Measurements from ENCODE around the gene LBH. TPM values are rescaled to one million over a fixed set of nuclear protein-coding genes. Genes with fewer than 3 reads are reported as not detected.

The LBH gene
- total and polyA plus RNA-seq, 7 donors, result 4.2 to 51.8 (median 20.0) TPM

DNA sequence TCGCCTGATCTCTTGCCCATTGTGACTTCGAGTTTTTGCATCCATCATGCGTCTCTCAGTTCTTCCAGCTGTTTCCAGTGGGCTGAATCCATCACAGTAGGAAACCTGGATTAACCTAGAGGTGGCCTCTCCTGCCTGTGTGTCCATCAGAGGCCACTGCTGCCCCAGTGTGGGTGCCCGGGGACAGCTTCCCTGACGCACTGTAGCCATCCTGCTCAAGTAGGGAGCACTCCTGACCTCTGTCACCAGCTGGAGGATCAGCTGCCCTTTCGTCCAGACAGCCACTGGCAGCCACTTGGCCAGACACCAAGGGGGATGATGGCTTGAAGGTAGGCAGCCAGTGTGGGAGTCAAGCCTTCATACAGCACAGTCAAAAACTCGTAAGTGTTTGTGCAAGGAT lies 36.9 kb upstream of the LBH start:
- no peaks in the 10 kb centered on the region for H3K27me3 ChIP-seq
- H3K9me3 ChIP-seq, result no peaks in the 10 kb centered on the region
- H3K4me1 ChIP-seq, result no peaks in the 10 kb centered on the region
- no peak overlapping the region for H3K4me3 ChIP-seq
- 82 to 90% methylated on average over 7 of the region's 7 CpGs for WGBS, 2 donors
- peak; percentile 49 for DNase-seq
- TF ChIP-seq EP300 (IDR thresholded peaks at IDR 0.05) (no peak), POLR2AphosphoS5 (IDR thresholded peaks at IDR 0.05) (no peak), POLR2A (IDR thresholded peaks at IDR 0.05) (no peak)
- TF ChIP-seq, protein P1, sequence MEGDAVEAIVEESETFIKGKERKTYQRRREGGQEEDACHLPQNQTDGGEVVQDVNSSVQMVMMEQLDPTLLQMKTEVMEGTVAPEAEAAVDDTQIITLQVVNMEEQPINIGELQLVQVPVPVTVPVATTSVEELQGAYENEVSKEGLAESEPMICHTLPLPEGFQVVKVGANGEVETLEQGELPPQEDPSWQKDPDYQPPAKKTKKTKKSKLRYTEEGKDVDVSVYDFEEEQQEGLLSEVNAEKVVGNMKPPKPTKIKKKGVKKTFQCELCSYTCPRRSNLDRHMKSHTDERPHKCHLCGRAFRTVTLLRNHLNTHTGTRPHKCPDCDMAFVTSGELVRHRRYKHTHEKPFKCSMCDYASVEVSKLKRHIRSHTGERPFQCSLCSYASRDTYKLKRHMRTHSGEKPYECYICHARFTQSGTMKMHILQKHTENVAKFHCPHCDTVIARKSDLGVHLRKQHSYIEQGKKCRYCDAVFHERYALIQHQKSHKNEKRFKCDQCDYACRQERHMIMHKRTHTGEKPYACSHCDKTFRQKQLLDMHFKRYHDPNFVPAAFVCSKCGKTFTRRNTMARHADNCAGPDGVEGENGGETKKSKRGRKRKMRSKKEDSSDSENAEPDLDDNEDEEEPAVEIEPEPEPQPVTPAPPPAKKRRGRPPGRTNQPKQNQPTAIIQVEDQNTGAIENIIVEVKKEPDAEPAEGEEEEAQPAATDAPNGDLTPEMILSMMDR (IDR thresholded peaks at IDR 0.05), result no peak
- no peak overlapping the region for H3K27ac ChIP-seq
- intact Hi-C loops (cut with DNase I), result no loop called here
- H3K36me3 ChIP-seq, result no peaks in the 10 kb centered on the region

DNA sequence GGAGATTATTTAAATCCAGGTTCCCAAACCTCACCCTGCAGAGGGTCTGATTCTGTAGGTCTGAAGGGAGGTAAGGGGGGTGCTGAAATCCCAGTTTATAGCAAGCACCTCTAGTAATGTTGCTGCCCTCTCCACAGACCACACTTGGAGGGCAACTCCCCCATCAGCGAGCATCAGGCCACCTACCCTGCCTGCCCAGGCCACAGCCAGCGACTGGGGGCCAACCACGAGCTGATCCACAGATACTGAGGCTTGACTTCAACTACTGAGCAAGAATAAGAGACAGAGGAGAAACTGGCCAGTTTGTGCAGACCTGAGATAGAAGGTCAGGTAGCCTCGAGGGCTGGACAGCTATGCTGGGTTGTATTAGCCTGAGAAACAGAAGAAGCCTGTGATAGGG lies 36.3 kb upstream of the LBH start:
- peak; percentile 56 for DNase-seq
- 64 to 80% methylated on average over 4 of the region's 4 CpGs for WGBS, 2 donors
- H3K4me1 ChIP-seq, result no peaks in the 10 kb centered on the region

DNA sequence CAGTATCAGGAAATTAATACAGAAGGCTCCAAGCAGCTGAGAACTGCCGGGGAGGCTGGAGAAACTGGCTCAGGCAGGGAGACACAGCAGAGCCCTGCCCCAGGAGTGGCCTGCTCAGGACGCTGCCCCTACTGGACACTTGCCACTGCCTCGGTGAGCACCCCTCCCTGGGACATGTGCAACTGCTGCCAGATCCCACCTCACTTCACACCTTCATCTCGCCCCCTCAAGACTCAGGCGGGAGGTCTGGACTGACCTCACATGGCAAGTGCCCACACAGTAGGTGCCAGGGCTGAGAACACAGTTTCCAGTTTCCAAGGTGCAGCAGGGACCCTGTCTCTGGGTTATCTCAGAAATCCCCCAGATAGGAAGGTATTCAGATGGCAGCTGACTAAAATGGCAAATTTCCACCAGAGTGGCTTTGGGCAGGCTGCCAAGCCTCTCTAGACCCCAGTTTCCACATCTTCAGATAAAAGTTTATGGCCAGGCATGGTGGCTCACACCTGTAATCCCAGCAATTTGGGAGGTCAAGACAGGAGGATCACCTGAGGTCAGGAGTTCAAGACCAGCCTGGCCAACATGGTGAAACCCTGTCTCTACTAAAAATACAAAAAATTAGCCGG lies 33.7 kb upstream of the LBH start:
- no peaks in the 10 kb centered on the region for H3K27me3 ChIP-seq
- WGBS, 2 donors, result 77 to 82% methylated on average over 6 of the region's 6 CpGs
- no peaks in the 10 kb centered on the region for H3K36me3 ChIP-seq
- no peak overlapping the region for H3K4me3 ChIP-seq
- no peak for TF ChIP-seq POLR2AphosphoS5 (IDR thresholded peaks at IDR 0.05)
- TF ChIP-seq EP300 (IDR thresholded peaks at IDR 0.05), result no peak
- TF ChIP-seq POLR2A (IDR thresholded peaks at IDR 0.05), result no peak
- TF ChIP-seq, protein P1 (IDR thresholded peaks at IDR 0.05), result no peak
- H3K4me1 ChIP-seq, result peaks cover 0 to 15% (median 12%) of the 10 kb centered on the region in 4 donors
- H3K9me3 ChIP-seq, result no peaks in the 10 kb centered on the region
- DNase-seq, result peak; percentile 60
- no peak overlapping the region for H3K27ac ChIP-seq
- intact Hi-C loops (cut with DNase I), result no loop called here

More for the DNA sequence above, 36.3 kb upstream of the LBH start:
- no peaks in the 10 kb centered on the region for H3K9me3 ChIP-seq
- H3K36me3 ChIP-seq, result no peaks in the 10 kb centered on the region
- no peak overlapping the region for H3K4me3 ChIP-seq
- intact Hi-C loops (cut with DNase I), result no loop called here
- TF ChIP-seq, protein P1 (IDR thresholded peaks at IDR 0.05), result no peak
- no peak for TF ChIP-seq POLR2A (IDR thresholded peaks at IDR 0.05)
- TF ChIP-seq POLR2AphosphoS5 (IDR thresholded peaks at IDR 0.05), result no peak
- TF ChIP-seq EP300 (IDR thresholded peaks at IDR 0.05), result no peak
- H3K27ac ChIP-seq, result no peak overlapping the region
- H3K27me3 ChIP-seq, result no peaks in the 10 kb centered on the region

DNA sequence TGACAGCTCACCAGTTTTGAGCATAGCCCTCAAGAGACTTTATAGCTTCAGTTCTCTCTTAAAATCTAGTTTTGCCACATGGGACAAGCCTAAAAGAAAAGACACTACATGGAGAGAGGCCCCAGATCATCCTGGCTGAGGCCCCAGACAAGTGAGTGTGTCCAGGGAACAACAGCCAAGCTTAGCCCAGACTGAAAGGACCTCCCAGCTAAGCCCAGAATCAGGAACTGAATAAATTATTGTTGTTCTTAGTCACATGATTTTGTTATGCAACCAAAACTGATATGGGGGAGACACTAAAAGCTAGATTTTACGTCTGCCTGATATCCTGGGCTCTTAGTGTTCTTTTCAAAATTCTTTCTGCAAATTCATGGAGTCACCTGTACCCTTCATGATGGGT lies 29.3 kb upstream of the LBH start:
- intact Hi-C loops (cut with DNase I), result no loop called here
- H3K4me3 ChIP-seq, result no peak overlapping the region
- peaks cover 0 to 24% (median 22%) of the 10 kb centered on the region in 4 donors for H3K4me1 ChIP-seq
- DNase-seq, result peak; percentile 86
- 41 to 42% methylated on average over 1 of the region's 1 CpG for WGBS, 2 donors
- no peaks in the 10 kb centered on the region for H3K9me3 ChIP-seq
- H3K27me3 ChIP-seq, result no peaks in the 10 kb centered on the region
- H3K27ac ChIP-seq, result peak overlapping the region in 3 of 4 donors; percentile 62 to 73 (median 62)
- H3K36me3 ChIP-seq, result no peaks in the 10 kb centered on the region
- peak in 3 of 4 donors; percentile 50 to 67 (median 66) for TF ChIP-seq POLR2AphosphoS5 (IDR thresholded peaks at IDR 0.05)
- TF ChIP-seq, protein P1 (IDR thresholded peaks at IDR 0.05), result no peak

DNA sequence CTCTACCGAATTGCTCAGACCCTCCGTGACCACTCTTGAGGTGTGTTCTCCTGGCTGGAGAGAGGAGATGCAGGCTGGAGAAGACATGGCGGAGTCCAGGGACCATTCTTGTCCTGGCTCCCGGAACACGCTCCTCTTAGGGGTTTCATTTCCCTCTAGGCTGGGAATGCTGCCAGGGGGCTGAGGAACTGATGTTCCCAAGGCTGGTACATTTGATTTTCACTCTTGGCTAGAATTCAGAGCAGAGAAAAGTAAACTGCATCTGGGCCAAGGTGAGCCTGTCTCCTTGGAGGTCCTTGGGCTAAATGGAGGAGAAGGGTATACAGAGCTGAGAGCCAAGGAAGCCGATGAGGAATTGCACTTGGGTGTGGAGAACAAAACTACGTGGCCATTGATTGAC lies 28.2 kb upstream of the LBH start:
- no peak for TF ChIP-seq POLR2AphosphoS5 (IDR thresholded peaks at IDR 0.05)
- TF ChIP-seq POLR2A (IDR thresholded peaks at IDR 0.05), result no peak
- TF ChIP-seq EP300 (IDR thresholded peaks at IDR 0.05), result no peak
- TF ChIP-seq, protein P1 (IDR thresholded peaks at IDR 0.05), result no peak
- intact Hi-C loops (cut with DNase I), result no loop called here

More for the DNA sequence above, 28.2 kb upstream of the LBH start:
- Histone ChIP-seq H3K27ac (peak overlapping the region in 3 of 4 donors; percentile 60 to 73 (median 62)), H3K9me3 (no peaks in the 10 kb centered on the region), H3K4me3 (no peak overlapping the region), H3K4me1 (peaks cover 0 to 24% (median 22%) of the 10 kb centered on the region in 4 donors), H3K36me3 (no peaks in the 10 kb centered on the region), H3K27me3 (no peaks in the 10 kb centered on the region)
- peak; percentile 61 for DNase-seq
- 93 to 94% methylated on average over 7 of the region's 7 CpGs for WGBS, 2 donors

Data from sigmoid colon (tissue), 7 donors.